Sigmoid colon (tissue), 7 donors: ENCODE data around the gene GALNT18. TPM values are rescaled to one million over a fixed set of nuclear protein-coding genes. Genes with fewer than 3 reads are reported as not detected.
A peak's percentile ranks its signal among the peaks of the same experiment; 100 is the strongest.

Experiments used
- DNase-seq: peaks from one replicate; pipeline ENCODE4 v3.0.0-alpha.2; 2019
- H3K27ac ChIP-seq, 4 donors: fragments of 200-600 bp; sonication (generic); one replicate each; pipeline ENCODE4 v1.5.1; 2016 to 2019; ENCODE audit warnings: mild to moderate bottlenecking in 1 of 4
- H3K27me3 ChIP-seq, 3 donors: fragments of 200-600 bp; sonication (generic); one replicate each; pipeline ENCODE4 v1.5.1; 2019; ENCODE audit warnings: mild to moderate bottlenecking in 1 of 3
- H3K36me3 ChIP-seq, 4 donors: fragments of 200-600 bp; sonication (generic); one replicate each; pipeline ENCODE4 v1.5.1; 2016 to 2019
- H3K4me1 ChIP-seq, 4 donors: fragments of 200-600 bp; sonication (generic); one replicate each; pipeline ENCODE4 v1.5.1; 2017 to 2019
- H3K4me3 ChIP-seq, 4 donors: fragments of 200-600 bp; sonication (generic); one replicate each; pipeline ENCODE4 v1.5.1; 2017 to 2019; ENCODE audit warnings: mild to moderate bottlenecking in 2 of 4, moderate library complexity in 1 of 4
- H3K9me3 ChIP-seq, 4 donors: fragments of 200-600 bp in 3 of 4; sonication (generic) in 3 of 4; one replicate each; pipeline versions ENCODE4 v1.5.1 to v1.6.1; 2013 to 2019
- CTCF ChIP-seq, 4 experiments: fragments of 450-650 bp in 3 of 4; fragments of 200-600 bp in 1 of 4; IDR thresholded peaks; one replicate each; pipeline ENCODE4 v1.5.1; 2016 to 2019; ENCODE audit warnings: antibody characterized with exemption in 4 of 4, mild to moderate bottlenecking in 3 of 4, moderate library complexity in 2 of 4
- EP300 ChIP-seq, 4 donors: sonication (generic); formaldehyde crosslinking; IDR thresholded peaks; one replicate each; pipeline ENCODE4 v1.6.1; 2017; ENCODE audit warnings: antibody characterized with exemption in 4 of 4
- POLR2A ChIP-seq, 2 donors: fragments of 450-650 bp; IDR thresholded peaks; one replicate each; pipeline ENCODE4 v1.6.1; 2016; ENCODE audit warnings: antibody characterized with exemption in 2 of 2, mild to moderate bottlenecking in 2 of 2, moderate library complexity in 2 of 2
- POLR2AphosphoS5 ChIP-seq, 4 donors: sonication (generic); formaldehyde crosslinking; IDR thresholded peaks; one replicate each; pipeline ENCODE4 v1.6.1; 2017; ENCODE audit warnings: antibody characterized with exemption in 4 of 4
- WGBS, 2 donors: extraction: QIAGEN DNeasy Blood & Tissue Kit; methylation state at CpG; one replicate each; pipeline ENCODE4 v1.1.7; 2013; 5-methylcytosine and 5-hydroxymethylcytosine counted together
- intact Hi-C: fragments of 100-400 bp; cut with DNase I; formaldehyde crosslinking; loops from one replicate; pipeline ENCODE4 v1.15.1; 2023
- polyA plus RNA-seq, 3 donors: library from polyadenylated mRNA; stranded (reverse); fragments of 200-250 nt; gene quantifications; one replicate each; pipeline ENCODE4 v1.2.3, GENCODE V29; 2013
- total RNA-seq, 4 donors: library from RNA; depleted of rRNA; stranded (reverse); fragments of >200 nt; gene quantifications; one replicate each; pipeline ENCODE4 v1.1.0, GENCODE V29; 2016
- donor health status: healthy with polysubstance abuse.
- donor health status: Bipolar disorder and iron deficiency.
- donor health status: healthy.

GALNT18 gene
- total and polyA plus RNA-seq, 7 donors: 0.92 to 48.6 (median 34.9) TPM

GRCh38 chr11:11411401-11411985, 210.3 kb downstream of the GALNT18 start:
- intact Hi-C loops: no loop called here
- no peak for TF ChIP-seq POLR2AphosphoS5 (IDR thresholded peaks at IDR 0.05)
- TF ChIP-seq POLR2A (IDR thresholded peaks at IDR 0.05): no peak
- TF ChIP-seq EP300 (IDR thresholded peaks at IDR 0.05): no peak
- TF ChIP-seq CTCF (IDR thresholded peaks at IDR 0.05): no peak

DNA sequence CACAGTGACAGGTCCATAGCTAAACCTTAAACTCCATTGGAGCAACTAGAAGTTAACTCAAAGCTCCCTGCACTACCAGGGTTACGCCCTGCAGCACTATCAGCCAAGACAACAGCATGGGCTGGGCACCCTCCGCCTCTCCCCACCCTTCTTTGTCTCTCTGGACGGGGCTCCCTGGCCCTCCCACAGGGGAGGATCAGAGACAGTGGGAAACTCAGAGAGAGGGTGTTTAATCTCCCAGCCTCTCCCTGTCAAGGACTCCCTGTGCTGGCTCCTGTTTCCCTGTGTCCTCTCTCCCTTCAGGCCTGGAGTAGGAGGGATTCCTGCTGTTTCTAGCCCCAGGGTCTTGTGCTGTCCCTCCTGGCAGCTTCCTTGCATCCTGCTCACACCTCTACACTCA, 211.9 kb downstream of the GALNT18 start:
- TF ChIP-seq CTCF (IDR thresholded peaks at IDR 0.05) (no peak), POLR2A (IDR thresholded peaks at IDR 0.05) (no peak), POLR2AphosphoS5 (IDR thresholded peaks at IDR 0.05) (peak in 1 of 4 donors; percentile 26), EP300 (IDR thresholded peaks at IDR 0.05) (no peak)
- H3K9me3 ChIP-seq: no peaks in the 10 kb centered on the region
- H3K4me1 ChIP-seq: peaks cover 0 to 57% (median 51%) of the 10 kb centered on the region in 4 donors
- intact Hi-C loops: loop anchor here (5.0 kb wide), 3 partner anchors 52 to 372 kb away; no protein-coding TSS in a partner anchor
- H3K4me3 ChIP-seq: no peak overlapping the region
- peak overlapping the region; percentile 46 to 94 (median 78) for H3K27ac ChIP-seq
- no peak for DNase-seq
- H3K36me3 ChIP-seq: no peaks in the 10 kb centered on the region
- 14 to 68% methylated on average over 3 of the region's 3 CpGs for WGBS, 2 donors
- no peaks in the 10 kb centered on the region for H3K27me3 ChIP-seq

More at GRCh38 chr11:11411401-11411985, 210.3 kb downstream of the GALNT18 start:
- no peak overlapping the region for H3K4me3 ChIP-seq
- DNase-seq: no peak
- H3K27me3 ChIP-seq: no peaks in the 10 kb centered on the region
- no peaks in the 10 kb centered on the region for H3K9me3 ChIP-seq
- no peaks in the 10 kb centered on the region for H3K36me3 ChIP-seq
- 89% methylated on average over 8 of the region's 8 CpGs for WGBS, 2 donors
- peaks cover 0 to 58% (median 55%) of the 10 kb centered on the region in 4 donors for H3K4me1 ChIP-seq
- peak overlapping the region in 1 of 4 donors; percentile 94 for H3K27ac ChIP-seq

- peaks cover 0 to 64% (median 56%) of the 10 kb centered on the region in 4 donors for H3K4me1 ChIP-seq
- no peaks in the 10 kb centered on the region for H3K27me3 ChIP-seq
- H3K9me3 ChIP-seq: no peaks in the 10 kb centered on the region
- intact Hi-C loops: loop anchor here (5.0 kb wide), 3 partner anchors 53 to 373 kb away; no protein-coding TSS in a partner anchor
- no peak for DNase-seq
- WGBS, 2 donors: 66 to 72% methylated on average over 6 of the region's 6 CpGs
- no peak overlapping the region for H3K4me3 ChIP-seq
- no peaks in the 10 kb centered on the region for H3K36me3 ChIP-seq
- TF ChIP-seq CTCF (IDR thresholded peaks at IDR 0.05) (no peak), POLR2AphosphoS5 (IDR thresholded peaks at IDR 0.05) (no peak), POLR2A (IDR thresholded peaks at IDR 0.05) (no peak), EP300 (IDR thresholded peaks at IDR 0.05) (no peak)
- H3K27ac ChIP-seq: peak overlapping the region; percentile 46 to 94 (median 78)
Measured at GRCh38 chr11:11409224-11409623, 212.6 kb downstream of the GALNT18 start.

GRCh38 chr11:11408436-11409221, 213.2 kb downstream of the GALNT18 start:
- no peak overlapping the region for H3K4me3 ChIP-seq
- 88 to 89% methylated on average over 11 of the region's 11 CpGs for WGBS, 2 donors
- no peak for DNase-seq
- H3K4me1 ChIP-seq: peaks cover 0 to 70% (median 62%) of the 10 kb centered on the region in 4 donors
- no peak for TF ChIP-seq POLR2A (IDR thresholded peaks at IDR 0.05)
- no peak for TF ChIP-seq POLR2AphosphoS5 (IDR thresholded peaks at IDR 0.05)
- no peak for TF ChIP-seq CTCF (IDR thresholded peaks at IDR 0.05)
- TF ChIP-seq EP300 (IDR thresholded peaks at IDR 0.05): no peak
- no peaks in the 10 kb centered on the region for H3K36me3 ChIP-seq
- intact Hi-C loops: loop anchor here (5.0 kb wide), 3 partner anchors 54 to 374 kb away; no protein-coding TSS in a partner anchor
- H3K9me3 ChIP-seq: no peaks in the 10 kb centered on the region
- no peaks in the 10 kb centered on the region for H3K27me3 ChIP-seq
- H3K27ac ChIP-seq: peak overlapping the region; percentile 71 to 94 (median 80)
